ENCODE results near the gene PIP4P1.
"Not testable (repeated sequence)": the region's sequence is repeated elsewhere in the genome, so short reads cannot be mapped to it uniquely, and the experiment has no call there.

Gene PIP4P1

DNA sequence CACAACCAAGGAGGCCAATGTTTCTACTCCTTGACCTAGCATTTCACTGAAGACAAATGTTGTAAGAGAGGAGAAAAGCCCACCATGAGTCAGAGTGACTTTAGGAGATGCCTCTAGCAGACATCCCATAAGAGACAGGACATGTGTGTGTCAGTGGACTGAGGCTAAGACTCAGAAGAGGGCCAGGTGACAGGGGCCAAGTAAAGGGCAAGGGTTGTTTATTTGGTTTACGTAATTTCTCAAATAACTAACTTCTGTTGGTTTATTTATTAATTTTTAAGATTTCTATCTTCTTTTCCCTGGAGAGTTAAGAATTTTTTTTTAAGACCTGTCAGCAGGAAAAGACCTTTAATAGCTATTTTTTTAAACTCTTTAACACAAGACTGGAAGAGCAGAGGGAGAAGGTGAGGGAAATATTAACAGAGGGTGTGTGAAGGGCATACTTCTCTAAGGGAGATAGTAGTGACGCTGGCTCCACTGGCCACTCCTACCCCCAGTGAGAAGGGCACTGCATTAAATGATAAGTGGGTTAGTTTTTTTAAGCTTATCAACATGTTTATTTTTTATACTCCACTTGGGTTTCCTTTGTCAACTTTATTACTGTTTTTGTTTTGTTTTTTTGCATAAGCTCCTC, 11.4 kb upstream of the PIP4P1 start:
- no peak for DNase-seq

DNA sequence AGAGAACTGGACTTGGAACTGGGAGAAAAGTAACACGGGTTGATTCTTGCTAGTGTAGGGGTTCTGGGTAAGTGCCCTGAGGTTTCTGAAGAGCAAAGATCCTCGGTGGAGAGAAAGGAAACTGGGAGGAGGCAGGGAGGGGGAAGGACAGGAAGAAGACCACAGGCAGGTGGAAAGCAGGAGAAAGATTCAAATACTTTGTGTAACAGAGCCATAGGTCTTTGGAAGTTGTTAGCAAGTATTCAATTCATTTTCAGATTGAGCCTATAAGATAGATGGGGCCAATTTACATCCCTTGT, 9.3 kb upstream of the PIP4P1 start:
- no peak for DNase-seq

DNA sequence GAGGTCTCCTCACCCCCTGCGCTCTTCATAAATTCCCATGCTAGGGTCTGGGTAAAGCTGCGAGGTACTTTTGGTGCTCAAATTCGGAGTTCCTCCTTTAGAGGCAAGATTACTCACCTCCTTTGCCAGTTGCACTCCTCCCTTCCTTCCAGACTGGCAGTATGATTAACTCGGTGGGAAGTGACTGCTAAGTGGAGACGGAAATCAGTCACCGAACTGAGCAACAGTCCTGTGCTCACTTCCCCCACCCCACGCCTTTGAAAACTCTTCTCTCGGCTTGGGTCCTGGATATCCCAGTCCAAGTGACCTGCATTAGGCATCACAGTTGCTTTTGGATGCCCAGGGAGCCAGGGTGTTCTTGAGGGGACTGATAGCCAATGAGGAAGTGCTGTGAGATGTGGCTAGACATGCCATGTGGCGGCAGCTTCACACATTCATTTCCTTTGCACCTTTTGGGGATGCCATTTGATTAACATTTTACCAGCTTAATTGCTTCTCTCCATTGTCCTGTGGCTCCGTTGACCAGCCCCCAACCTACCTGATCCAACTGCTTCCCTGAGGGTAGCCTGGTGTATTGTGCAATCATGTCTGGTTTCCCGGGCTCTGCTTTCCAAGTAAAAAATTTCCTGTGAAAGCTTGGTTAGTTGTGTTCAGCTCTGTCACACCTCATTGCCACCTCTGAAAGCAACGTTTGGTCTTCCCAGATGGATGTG, 8.8 kb upstream of the PIP4P1 start:
- peak; percentile 77 for DNase-seq

DNA sequence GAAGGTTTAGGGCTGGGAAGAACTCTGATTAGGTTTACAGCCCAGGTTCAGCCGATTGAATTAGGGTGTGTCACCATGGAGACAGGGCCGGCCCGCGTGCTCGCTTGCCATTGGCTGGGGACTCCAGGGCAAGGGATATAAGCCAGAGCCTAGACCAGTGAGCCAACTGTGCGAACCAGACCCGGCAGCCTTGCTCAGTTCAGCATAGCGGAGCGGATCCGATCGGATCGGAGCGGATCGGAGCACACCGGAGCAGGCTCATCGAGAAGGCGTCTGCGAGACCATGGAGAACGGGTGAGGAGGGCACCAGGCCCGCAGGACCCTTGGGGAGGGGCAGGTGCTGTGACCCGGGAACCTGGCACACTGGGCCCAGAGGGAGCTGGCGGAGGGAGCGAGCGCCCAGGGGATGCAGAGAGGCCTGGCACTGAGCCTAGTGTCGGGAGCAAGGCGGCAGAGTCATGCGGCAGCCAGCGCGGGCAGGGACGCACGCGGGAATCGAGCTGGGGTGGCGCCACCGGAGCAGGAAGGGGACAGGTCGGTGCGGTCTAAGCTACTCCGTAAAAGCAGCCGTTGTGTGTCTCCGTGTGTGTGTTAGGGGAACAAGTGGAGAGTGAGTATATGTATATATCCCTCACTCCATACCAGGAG, 8.1 kb upstream of the PIP4P1 start, which contains the start of gene PNP:
Gene PNP, plus strand, starts transcription at position 165 of the 648 bp plus-strand sequence. Its CDS starts 119 bp downstream, at position 284.
- DNase-seq = peak; percentile 70

DNA sequence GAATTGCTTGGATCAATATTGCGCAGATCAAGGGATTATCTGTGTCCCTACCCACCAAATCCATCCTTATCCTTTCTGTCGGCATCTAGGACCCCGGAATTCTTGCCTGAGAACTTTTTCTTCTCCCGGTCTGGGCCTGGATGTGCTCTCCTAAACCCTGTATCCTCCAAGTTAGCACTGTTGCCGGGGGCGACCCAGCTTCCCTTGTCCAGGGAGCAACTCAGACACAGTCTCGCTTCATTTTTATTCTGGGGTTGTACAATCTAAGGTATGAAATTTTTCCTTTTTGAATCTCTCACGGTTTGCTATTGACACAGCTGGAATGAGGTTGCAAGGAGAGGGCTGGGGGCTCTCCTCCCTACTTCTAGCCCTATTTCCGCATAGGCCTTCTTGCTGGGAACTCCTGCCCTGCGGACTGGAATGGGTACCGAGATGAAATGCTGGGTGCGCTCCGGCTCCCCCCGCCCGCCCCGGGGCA, 7.6 kb upstream of the PIP4P1 start:
- no peak for DNase-seq

DNA sequence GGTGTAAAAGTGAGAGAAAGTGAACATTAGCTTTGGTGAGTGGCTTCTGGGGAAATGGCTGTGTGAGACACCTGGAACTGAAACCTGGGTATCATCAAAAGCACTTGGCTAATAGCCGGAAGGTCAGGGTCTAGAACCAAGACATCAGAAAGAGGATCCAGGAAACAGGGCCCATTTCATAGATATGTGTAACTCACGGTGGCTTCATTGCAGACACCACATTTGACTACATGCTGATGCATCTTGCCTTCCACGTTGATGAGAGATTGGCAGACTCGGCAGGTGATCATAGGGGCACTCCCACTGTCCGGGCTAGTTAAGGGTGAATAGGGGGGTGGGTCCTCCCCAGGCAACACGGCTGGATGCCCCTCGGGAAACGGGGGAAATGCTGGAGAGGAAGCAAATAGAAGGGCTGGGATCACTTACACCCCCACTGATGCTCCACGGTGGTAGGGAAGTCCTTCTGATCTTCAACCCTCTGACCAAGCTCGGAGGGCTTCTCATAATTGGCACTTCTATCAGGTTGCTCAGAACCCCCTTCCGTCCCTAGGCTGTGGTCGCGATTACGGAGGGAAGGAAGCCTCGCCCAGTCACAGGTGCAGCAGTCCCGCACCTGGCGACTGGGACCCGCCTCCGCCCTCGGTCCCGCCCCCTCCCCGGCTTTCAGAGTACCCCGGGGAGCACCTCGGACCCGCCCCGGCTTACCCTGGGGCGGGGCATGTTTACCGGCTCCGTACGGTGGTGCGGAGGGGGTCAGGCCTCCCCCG, 593 bp downstream of the PIP4P1 start:
- DNase-seq = no peak

DNA sequence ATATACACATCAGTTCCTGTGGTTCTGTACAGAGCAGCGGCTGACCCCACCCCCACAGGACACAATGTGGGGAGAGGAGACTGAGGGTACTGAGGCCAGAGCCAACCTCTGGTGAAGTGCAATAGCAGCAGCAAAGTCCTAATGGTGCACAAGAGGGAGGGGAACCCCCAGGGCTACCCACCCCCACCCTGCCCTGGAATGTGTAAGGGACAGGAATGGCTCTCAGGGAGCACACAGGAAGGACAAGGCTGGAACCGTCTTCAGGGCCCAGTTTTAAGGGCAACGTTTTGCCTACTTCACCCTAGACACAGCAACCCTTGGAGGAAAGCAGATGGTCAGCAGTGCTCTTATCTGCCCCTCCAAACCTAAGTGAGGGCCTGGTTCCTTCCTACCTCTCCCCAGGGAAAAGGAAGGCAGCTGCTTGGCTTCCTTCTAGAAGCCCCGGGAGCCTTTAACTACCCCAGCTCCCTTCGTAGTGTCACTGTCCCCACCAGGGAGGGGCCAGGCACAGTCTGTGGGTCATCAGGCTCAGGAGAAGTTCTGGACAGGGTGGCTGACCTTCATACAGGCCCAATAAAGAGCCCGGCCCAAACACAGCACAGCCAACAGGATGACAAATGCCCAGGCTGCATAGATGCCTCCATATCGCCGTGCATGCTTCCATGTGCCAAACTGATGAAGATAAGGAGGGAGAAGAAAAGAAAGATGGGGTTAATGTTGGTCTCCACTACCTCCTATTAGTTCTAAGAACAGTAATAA, 3.0 kb downstream of the PIP4P1 start:
- no peak for DNase-seq

DNA sequence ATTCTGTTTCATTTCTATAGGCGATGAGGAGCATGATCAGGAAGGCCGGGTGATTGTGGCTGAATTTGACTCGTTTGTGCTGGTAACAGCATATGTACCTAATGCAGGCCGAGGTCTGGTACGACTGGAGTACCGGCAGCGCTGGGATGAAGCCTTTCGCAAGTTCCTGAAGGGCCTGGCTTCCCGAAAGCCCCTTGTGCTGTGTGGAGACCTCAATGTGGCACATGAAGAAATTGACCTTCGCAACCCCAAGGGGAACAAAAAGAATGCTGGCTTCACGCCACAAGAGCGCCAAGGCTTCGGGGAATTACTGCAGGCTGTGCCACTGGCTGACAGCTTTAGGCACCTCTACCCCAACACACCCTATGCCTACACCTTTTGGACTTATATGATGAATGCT, 4.3 kb downstream of the PIP4P1 start:
- no peak for DNase-seq

DNA sequence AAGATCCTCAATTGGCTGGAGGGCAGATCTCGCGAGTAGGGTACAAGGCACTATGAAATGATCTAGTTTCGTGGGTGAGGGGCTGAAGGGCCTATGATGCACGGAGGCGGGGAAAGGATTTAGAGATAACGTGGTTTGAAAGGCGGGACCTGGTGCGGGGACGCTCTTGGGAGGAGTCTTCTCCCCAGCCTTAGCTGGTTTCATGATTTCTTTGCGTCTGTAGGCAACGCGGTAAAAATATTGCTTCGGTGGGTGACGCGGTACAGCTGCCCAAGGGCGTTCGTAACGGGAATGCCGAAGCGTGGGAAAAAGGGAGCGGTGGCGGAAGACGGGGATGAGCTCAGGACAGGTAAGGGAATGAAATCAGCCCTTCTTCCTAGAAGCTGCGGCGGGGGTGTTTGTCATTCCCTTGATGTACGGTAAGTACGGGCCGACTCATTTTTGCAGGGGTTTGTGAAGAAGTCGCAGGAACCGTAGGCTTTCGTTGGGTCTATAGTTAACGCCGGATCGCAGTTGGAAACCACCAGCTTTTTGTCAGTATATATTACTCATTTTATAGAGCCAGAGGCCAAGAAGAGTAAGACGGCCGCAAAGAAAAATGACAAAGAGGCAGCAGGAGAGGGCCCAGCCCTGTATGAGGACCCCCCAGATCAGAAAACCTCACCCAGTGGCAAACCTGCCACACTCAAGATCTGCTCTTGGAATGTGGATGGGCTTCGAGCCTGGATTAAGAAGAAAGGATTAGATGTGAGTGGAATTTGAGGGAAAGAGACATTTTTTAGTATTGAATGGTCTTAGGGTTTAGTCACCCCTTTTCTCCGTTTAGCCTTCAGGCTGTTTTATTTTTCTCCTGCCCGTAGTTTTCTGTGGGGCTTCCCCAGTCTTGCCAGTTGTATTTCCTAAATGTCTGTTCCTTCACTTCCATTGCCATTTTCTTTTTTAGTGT, 5.6 kb downstream of the PIP4P1 start:
- peak; percentile 81 for DNase-seq

DNA sequence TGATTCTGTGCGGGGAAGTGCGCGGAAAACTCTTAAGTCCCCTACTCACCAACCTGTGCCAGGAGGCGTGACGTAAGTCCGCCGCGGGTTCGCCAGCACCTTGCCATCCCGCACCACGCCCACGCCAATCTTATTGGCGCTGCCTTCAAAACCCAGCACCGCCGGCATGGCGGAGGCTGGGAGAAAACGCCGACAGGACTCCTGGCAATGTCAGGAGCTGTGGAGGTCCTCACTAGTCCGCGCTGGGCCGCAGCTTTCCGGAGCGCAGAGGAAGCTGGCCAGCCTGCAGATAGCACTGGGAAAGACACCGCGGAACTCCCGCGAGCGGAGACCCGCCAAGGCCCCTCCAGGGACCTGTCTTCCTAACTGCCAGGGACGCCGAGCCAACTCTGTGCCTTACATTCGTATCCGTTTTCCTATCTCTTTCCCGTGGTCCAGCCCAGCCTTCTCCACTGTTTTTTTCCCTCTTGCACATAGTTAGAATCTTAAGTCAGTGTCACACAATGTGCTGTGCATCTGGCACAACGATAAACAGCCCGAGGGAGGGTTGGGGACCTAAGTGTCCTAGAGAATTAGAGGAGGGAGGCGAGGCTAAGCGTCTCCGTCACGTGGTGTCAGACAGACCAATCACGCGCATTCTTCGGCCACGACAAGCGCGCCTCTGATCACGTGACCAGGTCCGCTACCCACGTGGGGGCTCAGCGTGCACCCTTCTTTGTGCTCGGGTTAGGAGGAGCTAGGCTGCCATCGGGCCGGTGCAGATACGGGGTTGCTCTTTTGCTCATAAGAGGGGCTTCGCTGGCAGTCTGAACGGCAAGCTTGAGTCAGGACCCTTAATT, 6.5 kb downstream of the PIP4P1 start, which contains the start of the genes APEX1 and OSGEP:
Gene APEX1, plus strand, starts transcription at position 711 of the 839 bp plus-strand sequence. CDS start 420 bp downstream, outside the sequence.
Gene OSGEP, minus strand, starts transcription at position 297 of the 839 bp plus-strand sequence. Its CDS starts 129 bp downstream, at position 168.
- DNase-seq = peak; percentile 96

DNA sequence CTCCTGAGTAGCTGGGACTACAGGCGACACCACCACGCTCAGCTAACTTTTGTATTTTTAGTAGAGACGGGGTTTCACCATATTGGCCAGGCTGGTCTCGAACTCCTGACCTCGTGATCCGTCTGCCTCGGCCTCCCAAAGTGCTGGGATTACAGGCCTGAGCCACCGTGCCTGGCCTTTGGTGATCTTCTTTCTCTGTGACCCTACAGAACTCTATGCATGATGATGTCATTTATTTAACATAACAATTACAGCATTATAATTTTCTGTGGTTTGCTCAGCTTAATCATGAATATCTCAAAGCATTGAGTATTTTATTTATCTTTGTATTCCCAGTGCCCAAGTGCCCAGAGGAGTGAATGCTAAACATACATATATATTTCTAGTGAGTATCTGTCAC, 8.4 kb downstream of the PIP4P1 start:
- DNase-seq = not testable (repeated sequence)

DNA sequence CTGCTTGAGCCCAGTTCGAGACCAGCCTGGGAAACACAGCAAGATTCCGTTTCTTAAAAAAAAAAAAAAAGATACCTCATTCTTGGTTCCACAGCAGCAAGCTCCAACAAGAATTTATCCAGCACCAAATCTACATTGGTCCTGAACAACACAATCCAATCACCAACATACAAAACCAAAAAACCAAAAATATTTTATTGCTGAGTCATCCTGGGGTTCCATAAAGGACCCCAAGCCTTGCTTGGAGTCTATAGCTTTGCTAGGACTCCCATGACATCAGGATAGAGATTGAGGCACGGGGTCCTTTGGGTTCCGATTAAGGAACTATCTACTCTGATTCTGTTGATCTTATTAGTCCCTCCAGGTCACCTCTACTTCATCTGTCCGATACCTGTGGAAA, 14.3 kb downstream of the PIP4P1 start:
- DNase-seq = no peak

DNA sequence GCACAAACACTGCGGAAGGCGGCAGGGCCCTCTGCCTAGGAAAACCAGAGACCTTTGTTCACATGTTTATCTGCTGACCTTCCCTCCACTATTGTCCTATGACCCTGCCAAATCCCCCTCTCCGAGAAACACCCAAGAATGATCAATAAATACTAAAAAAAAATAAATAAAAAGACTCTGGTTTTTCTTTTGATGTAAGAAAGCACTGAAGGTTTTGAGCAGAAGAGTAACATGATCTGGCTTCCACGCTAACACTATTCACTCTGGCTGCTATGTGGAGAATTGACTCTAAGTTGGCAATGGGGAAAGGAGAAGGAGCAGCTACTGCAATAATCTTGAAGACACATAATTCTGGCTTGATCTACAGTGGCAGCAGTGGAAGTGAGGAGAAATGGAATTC, 17.6 kb downstream of the PIP4P1 start:
- DNase-seq = not testable (repeated sequence)

DNA sequence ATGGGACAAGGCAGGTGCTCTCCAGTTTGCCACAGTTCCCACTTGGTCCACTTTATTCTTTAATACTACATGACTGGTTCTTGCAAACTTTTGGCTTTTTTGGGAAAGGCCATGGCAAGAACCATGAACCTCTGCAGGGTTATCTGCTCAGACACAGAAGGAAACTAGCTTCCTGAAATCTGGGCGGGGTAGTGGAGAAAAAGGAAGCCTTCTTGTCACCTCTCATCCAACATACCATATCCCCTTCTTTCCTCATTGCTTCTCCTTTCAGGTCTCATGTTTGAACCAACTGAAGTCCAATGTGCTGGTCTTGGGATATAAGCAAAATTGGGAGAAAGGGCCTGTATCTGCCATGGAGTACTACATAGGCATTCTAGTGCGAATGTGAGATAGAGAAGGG, 19.8 kb downstream of the PIP4P1 start:
- no peak for DNase-seq

DNA sequence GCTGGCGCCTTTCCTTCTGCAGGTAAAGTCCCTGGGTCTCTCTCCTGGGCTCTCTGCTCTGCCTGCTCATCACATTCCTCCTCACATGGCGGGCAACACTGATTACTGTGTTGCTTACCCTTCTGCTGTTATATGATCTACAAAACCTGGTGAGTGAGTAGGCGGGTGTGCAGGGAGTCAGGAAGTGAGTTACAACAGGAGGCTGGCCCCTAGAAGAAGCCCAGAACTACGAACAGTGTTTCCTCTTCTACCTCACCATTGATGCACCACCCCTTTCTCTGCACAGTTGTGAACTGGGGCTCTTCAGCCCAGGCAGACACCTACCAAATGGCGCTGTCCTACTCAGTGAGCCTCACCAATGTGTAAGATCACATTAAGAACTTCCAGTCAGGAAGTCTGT, 20.4 kb downstream of the PIP4P1 start:
- DNase-seq = no peak

DNA sequence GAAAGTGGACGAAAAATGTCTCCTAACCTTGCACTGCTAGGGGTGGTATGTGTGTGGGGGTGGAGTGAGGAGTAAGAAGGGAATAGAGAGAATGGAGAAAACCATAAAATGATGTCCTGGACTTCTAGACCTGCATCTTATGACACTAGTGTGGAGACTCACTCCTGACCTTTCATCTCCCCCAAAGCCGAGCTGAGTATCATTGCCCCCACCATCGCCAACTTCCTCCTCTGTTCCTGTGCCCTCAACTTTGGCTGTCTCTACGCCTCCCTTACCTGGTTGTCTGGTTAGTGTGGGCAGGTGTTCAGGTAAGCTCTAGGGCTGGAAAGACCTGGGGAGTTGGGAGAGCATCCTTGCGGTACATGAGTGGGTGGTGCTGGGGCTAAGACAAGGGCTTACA, 20.8 kb downstream of the PIP4P1 start:
- DNase-seq = no peak

DNA sequence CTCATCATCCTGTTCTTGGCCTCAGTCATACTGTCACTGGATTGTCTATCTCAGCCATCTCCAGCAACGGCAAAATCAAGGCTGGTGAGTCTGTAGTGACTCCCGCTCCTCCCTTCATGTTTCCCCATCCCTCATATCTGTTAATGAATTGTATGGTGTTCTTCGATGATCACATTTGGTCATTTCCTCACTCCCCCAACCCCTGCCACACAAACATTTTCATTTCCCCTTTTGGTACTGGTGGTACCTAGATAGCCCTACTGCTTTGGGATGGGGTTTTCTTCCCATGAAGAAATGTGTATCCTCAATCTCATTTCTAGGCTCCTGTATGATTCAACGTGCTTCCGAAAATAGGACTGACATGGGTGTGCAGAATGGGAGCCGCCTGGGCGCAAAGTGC, 22.6 kb downstream of the PIP4P1 start:
- DNase-seq = no peak

DNA sequence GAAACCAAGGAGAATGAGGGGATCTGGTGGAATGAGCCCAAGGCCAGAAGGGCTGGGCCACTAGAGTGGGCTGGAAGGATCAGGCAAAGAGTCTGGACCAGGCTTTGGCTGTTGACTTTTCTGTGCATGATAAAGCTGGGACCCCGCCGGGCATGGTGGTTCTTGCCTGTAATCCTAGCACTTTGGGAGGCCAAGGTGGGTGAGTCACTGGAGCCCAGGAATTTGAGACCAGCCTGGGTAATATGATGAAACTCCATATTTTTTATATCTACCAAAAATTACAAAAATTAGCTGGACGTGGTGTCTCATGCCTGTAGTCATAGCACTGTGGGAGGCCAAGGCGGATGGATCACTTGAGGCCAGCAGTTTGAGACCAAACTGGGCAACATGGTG, 24.9 kb downstream of the PIP4P1 start:
- peak; percentile 46 for DNase-seq

DNA sequence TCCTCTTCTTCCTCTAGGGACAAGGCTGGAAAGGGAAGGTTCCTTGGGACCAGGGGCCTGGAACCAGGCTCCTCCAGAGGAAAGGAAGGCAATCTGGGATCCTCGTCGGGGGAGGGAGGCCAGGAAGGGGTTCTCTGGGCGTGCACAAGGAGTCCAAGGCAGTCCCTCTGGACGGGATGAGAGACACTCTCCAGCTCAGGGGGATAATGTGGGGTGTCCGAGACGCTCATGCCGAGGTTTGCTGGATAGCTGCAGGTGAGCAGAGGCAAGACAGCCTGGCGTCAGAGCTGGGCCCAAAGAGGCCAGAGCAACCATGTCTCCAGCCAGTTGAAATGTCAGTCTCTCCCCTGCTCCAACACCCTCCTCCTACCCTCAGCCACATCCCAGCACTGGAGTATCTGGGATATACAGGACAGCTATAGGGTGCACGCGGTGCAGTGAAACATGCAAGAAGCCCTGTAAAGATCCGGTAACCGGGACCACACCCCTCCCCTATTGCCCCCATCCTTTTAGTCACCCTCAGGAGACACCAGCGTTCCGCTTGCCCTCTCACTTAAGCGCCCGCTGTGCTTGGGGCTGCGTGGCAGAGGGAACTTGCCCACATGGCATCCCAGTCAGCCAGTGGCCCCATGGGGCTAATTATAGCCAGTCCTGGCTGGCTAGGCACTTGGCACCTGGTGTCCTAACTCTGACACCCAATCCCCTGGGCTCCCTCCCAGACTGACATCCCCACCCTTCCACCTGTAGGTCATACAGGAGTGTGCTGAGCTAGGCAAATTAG, 25.5 kb downstream of the PIP4P1 start, which contains the start of gene KLHL33:
Gene KLHL33, minus strand, starts transcription at position 585 of the 781 bp plus-strand sequence. Its CDS starts 355 bp downstream, at position 230.
- no peak for DNase-seq

Measured in NCI-H226 (cell line).